RWPE2 (cell line): ENCODE results near the gene TSPAN17.

Experiments used
- ATAC-seq: fragments of 200-7000 bp; cut with Tn5 transposase; 3 replicates; pipeline ENCODE4 v1.9.1; 2021; ENCODE audit warnings: low read depth
- DNase-seq: peaks from one replicate; pipeline ENCODE4 v3.0.0-alpha.2; 2020; ENCODE audit warnings: low spot score
- H3K27ac ChIP-seq: fragments of 450-650 bp; 2 replicates; pipeline ENCODE4 v1.5.1; 2017; ENCODE audit warnings: mild to moderate bottlenecking; ENCODE audit not compliant: poor library complexity, severe bottlenecking
- H3K27me3 ChIP-seq: fragments of 250-450 bp; sonication (Bioruptor Pico); 2 replicates; pipeline ENCODE4 v1.5.1; 2021; ENCODE audit warnings: mild to moderate bottlenecking, moderate library complexity; ENCODE audit not compliant: insufficient read depth, poor library complexity, severe bottlenecking
- H3K36me3 ChIP-seq: fragments of 250-450 bp; sonication (Bioruptor Pico); 2 replicates; pipeline ENCODE4 v1.5.1; 2020; ENCODE audit warnings: low read depth, mild to moderate bottlenecking, moderate library complexity
- H3K4me1 ChIP-seq: fragments of 250-450 bp; sonication (Bioruptor Pico); 2 replicates; pipeline ENCODE4 v1.5.1; 2021; ENCODE audit warnings: mild to moderate bottlenecking, moderate library complexity; ENCODE audit not compliant: insufficient read depth, poor library complexity, severe bottlenecking
- H3K4me3 ChIP-seq: fragments of 250-450 bp; sonication (Bioruptor Pico); 2 replicates; pipeline ENCODE4 v1.5.1; 2021; ENCODE audit warnings: mild to moderate bottlenecking, moderate library complexity; ENCODE audit not compliant: severe bottlenecking
- H3K9me3 ChIP-seq: fragments of 250-450 bp; sonication (Bioruptor Pico); 2 replicates; pipeline ENCODE4 v1.5.1; 2021; ENCODE audit warnings: mild to moderate bottlenecking, moderate library complexity; ENCODE audit not compliant: severe bottlenecking
- CTCF ChIP-seq: fragments of 450-650 bp; IDR thresholded peaks from one replicate; pipeline ENCODE4 v1.5.1; 2017; ENCODE audit warnings: mild to moderate bottlenecking, moderate library complexity; ENCODE audit not compliant: poor library complexity, severe bottlenecking

Gene TSPAN17

GRCh38 chr5:176663566-176663965, 16.3 kb downstream of the TSPAN17 start:
- Histone ChIP-seq H3K27ac (no peak overlapping the region), H3K36me3 (no peaks in the 10 kb centered on the region), H3K9me3 (no peaks in the 10 kb centered on the region), H3K27me3 (peaks cover 13% of the 10 kb centered on the region), H3K4me3 (no peak overlapping the region), H3K4me1 (no peaks in the 10 kb centered on the region)
- no peak for ATAC-seq
- no peak for TF ChIP-seq CTCF
- DNase-seq = no peak

GRCh38 chr5:176664479-176664878, 17.2 kb downstream of the TSPAN17 start:
- ATAC-seq (no peak), DNase-seq (no peak)
- no peaks in the 10 kb centered on the region for H3K4me1 ChIP-seq
- no peak overlapping the region for H3K27ac ChIP-seq
- no peaks in the 10 kb centered on the region for H3K9me3 ChIP-seq
- peaks cover 13% of the 10 kb centered on the region for H3K27me3 ChIP-seq
- no peak overlapping the region for H3K4me3 ChIP-seq
- no peaks in the 10 kb centered on the region for H3K36me3 ChIP-seq
- no peak for TF ChIP-seq CTCF

GRCh38 chr5:176664886-176665285, 17.6 kb downstream of the TSPAN17 start:
- Histone ChIP-seq H3K27me3 (peaks cover 16% of the 10 kb centered on the region), H3K9me3 (no peaks in the 10 kb centered on the region), H3K4me1 (no peaks in the 10 kb centered on the region), H3K36me3 (no peaks in the 10 kb centered on the region), H3K27ac (no peak overlapping the region), H3K4me3 (no peak overlapping the region)
- no peak for TF ChIP-seq CTCF
- no peak for ATAC-seq
- DNase-seq = no peak

GRCh38 chr5:176665517-176665916, 18.2 kb downstream of the TSPAN17 start:
- no peak for TF ChIP-seq CTCF
- H3K27me3 ChIP-seq = peaks cover 17% of the 10 kb centered on the region
- H3K4me3 ChIP-seq = no peak overlapping the region
- no peak for DNase-seq
- no peak for ATAC-seq
- H3K4me1 ChIP-seq = no peaks in the 10 kb centered on the region
- H3K9me3 ChIP-seq = no peaks in the 10 kb centered on the region
- H3K36me3 ChIP-seq = no peaks in the 10 kb centered on the region
- no peak overlapping the region for H3K27ac ChIP-seq

GRCh38 chr5:176667637-176668036, 20.4 kb downstream of the TSPAN17 start:
- no peaks in the 10 kb centered on the region for H3K9me3 ChIP-seq
- ATAC-seq = no peak
- H3K27ac ChIP-seq = no peak overlapping the region
- no peaks in the 10 kb centered on the region for H3K36me3 ChIP-seq
- no peaks in the 10 kb centered on the region for H3K4me1 ChIP-seq
- no peak for TF ChIP-seq CTCF
- no peak for DNase-seq
- no peak overlapping the region for H3K4me3 ChIP-seq
- peaks cover 20% of the 10 kb centered on the region for H3K27me3 ChIP-seq
